ENCODE measurements around the gene COL1A1.

The COL1A1 gene

DNA sequence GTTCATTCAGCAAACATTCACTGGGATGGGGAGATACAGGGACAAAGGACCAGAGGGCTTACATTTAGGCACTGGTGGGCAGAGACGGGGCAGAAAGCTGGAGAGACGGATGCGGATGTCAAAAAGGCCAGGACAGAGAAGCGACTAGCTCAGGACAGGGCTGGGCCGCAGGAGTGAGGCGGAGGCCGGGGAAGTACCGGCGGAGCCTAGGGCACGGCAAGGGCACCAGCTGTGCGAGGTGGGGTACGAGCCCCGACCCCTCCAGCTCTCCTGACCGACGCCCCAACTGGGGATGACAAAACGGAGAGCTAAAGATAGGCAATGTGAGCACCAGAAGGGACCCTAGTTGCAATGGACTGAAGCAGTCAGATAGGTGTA lies 39.5 kb downstream of the COL1A1 start:
- no peaks in the 10 kb centered on the region for H3K36me3 ChIP-seq (ENCODE audit: control insufficient read depth, insufficient read depth, low read length)
- peak overlapping the region; percentile 37 for H3K4me2 ChIP-seq (ENCODE audit: low read length)
- H3K4me3 ChIP-seq (ENCODE audit: low read depth, low read length): no peak overlapping the region
- TF ChIP-seq, protein P1, sequence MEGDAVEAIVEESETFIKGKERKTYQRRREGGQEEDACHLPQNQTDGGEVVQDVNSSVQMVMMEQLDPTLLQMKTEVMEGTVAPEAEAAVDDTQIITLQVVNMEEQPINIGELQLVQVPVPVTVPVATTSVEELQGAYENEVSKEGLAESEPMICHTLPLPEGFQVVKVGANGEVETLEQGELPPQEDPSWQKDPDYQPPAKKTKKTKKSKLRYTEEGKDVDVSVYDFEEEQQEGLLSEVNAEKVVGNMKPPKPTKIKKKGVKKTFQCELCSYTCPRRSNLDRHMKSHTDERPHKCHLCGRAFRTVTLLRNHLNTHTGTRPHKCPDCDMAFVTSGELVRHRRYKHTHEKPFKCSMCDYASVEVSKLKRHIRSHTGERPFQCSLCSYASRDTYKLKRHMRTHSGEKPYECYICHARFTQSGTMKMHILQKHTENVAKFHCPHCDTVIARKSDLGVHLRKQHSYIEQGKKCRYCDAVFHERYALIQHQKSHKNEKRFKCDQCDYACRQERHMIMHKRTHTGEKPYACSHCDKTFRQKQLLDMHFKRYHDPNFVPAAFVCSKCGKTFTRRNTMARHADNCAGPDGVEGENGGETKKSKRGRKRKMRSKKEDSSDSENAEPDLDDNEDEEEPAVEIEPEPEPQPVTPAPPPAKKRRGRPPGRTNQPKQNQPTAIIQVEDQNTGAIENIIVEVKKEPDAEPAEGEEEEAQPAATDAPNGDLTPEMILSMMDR (IDR thresholded peaks at IDR 0.05): no peak
- H3K9me3 ChIP-seq (ENCODE audit: control insufficient read depth, low read length): no peaks in the 10 kb centered on the region
- no peaks in the 10 kb centered on the region for H3K79me2 ChIP-seq
- no peaks in the 10 kb centered on the region for H3K27me3 ChIP-seq (ENCODE audit: control insufficient read depth, insufficient read depth, low read length)
- no peak overlapping the region for H3K9ac ChIP-seq
- peak overlapping the region; percentile 63 for H2AFZ ChIP-seq
- H3K27ac ChIP-seq: no peak overlapping the region
- peaks cover 5% of the 10 kb centered on the region for H3K4me1 ChIP-seq

DNA sequence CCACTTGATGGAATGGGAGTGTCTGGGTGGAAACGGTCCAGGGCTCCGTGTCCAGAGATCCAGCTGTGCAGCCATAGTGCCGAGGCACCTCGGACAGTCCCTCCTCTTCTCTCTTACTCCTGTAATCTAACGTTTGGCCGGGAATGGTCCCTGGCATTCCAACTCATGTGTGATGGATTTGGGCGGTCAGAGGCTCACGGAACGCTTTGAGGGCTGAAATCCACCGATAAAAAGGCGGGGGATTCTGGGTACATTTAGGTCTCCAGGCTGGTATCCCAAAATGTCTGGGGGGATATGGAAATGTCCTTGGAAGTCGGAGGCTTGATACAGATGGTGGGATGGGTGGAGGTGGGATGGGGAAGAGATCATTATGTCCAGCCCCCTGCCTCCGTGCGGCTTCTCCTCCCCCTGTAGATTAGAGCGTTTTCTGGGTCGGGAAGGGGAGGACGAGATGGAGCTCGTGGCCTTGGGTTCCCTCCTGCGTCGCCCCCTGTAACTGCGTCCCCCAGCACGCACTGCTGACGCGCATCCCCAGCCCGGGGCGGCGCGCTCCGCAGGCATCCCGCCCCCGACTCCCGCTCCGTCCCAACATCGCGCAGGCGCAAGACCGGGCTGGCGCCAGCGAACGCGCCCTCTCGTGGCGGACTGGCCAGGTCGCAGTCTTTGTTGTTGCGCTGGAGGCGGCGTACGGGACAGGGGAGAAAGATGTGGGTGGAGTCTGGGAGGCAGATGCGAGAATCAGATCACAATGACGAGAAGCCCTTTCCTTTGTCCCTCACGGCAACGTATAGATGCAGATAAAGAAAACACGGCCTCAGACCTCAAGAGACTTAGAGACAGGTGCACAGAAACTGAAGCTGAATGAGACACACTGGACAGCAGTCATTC lies 40.2 kb downstream of the COL1A1 start:
- Histone ChIP-seq H3K79me2 (no peaks in the 10 kb centered on the region), H3K27me3 (ENCODE audit: control insufficient read depth, insufficient read depth, low read length) (no peaks in the 10 kb centered on the region), H3K4me2 (ENCODE audit: low read length) (peak overlapping the region; percentile 92), H3K36me3 (ENCODE audit: control insufficient read depth, insufficient read depth, low read length) (no peaks in the 10 kb centered on the region), H3K9ac (no peak overlapping the region), H3K9me3 (ENCODE audit: control insufficient read depth, low read length) (no peaks in the 10 kb centered on the region), H3K27ac (no peak overlapping the region), H2AFZ (peak overlapping the region; percentile 63), H3K4me3 (ENCODE audit: low read depth, low read length) (peak overlapping the region; percentile 70), H3K4me1 (peaks cover 5% of the 10 kb centered on the region)
- TF ChIP-seq, protein P1 (IDR thresholded peaks at IDR 0.05): peak; percentile 93

DNA sequence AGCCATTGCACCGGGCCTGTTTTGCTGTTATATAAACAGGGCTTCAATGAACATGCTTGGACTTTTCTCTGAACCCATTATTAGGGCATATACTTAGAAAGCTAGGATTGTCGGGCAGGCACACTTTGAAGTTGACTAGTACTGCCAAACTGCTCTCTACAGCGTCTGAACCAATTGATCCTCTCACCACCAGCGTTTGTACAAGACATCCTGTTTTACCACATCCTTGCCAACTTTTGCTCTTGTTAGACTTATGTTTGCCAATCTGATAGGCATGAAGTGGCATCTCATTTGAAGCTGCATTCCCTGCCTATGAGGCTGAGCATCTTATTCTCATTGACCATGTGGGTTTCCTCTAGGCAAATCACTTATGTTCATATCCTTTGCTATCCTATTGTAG lies 43.5 kb downstream of the COL1A1 start:
- H3K9ac ChIP-seq: no peak overlapping the region
- no peaks in the 10 kb centered on the region for H3K36me3 ChIP-seq (ENCODE audit: control insufficient read depth, insufficient read depth, low read length)
- no peak overlapping the region for H3K4me2 ChIP-seq (ENCODE audit: low read length)
- no peaks in the 10 kb centered on the region for H3K79me2 ChIP-seq
- no peak overlapping the region for H3K4me3 ChIP-seq (ENCODE audit: low read depth, low read length)
- no peak overlapping the region for H3K27ac ChIP-seq
- H3K27me3 ChIP-seq (ENCODE audit: control insufficient read depth, insufficient read depth, low read length): no peaks in the 10 kb centered on the region
- H3K4me1 ChIP-seq: peaks cover 12% of the 10 kb centered on the region
- no peaks in the 10 kb centered on the region for H3K9me3 ChIP-seq (ENCODE audit: control insufficient read depth, low read length)
- TF ChIP-seq, protein P1 (IDR thresholded peaks at IDR 0.05): no peak
- peak overlapping the region; percentile 19 for H2AFZ ChIP-seq

DNA sequence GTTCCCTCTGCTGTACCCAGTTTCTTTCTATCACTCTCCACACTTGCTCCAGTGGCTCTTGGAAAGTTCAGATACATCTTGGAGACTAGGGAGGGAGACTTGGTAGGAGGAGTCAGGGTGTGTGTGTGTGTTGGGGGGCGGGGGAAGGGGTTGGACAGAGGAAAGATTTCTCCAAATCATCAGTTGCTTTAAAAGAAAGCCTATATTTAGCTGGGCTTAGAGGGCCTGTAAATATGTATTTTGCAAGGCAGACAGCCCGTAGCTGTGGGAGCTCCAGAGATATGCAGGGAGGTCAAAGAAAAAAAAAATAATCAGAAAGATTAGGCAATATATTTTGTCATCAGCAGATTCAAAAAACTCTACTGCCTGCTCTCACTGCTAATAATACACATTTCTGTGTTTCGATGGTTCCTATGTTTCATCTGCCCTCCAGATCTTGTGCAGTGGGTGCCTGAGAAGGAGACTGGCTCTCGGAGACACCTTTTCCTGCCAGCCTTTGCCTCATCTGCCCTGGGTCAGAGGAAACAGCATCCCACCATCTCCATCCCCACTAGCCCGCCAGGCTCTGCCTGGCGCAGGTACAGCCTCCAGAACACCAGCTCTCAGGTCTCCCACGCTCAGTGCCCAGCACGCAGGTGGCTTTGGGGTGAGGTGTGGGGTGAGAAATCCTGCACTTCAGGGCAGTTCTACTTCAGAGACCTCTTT lies 46.2 kb downstream of the COL1A1 start:
- H3K36me3 ChIP-seq (ENCODE audit: control insufficient read depth, insufficient read depth, low read length): no peaks in the 10 kb centered on the region
- peaks cover 16% of the 10 kb centered on the region for H3K4me1 ChIP-seq
- H3K9ac ChIP-seq: no peak overlapping the region
- H3K9me3 ChIP-seq (ENCODE audit: control insufficient read depth, low read length): no peaks in the 10 kb centered on the region
- H2AFZ ChIP-seq: no peak overlapping the region
- H3K4me2 ChIP-seq (ENCODE audit: low read length): no peak overlapping the region
- H3K27ac ChIP-seq: no peak overlapping the region
- TF ChIP-seq, protein P1 (IDR thresholded peaks at IDR 0.05): no peak
- no peaks in the 10 kb centered on the region for H3K27me3 ChIP-seq (ENCODE audit: control insufficient read depth, insufficient read depth, low read length)
- no peak overlapping the region for H3K4me3 ChIP-seq (ENCODE audit: low read depth, low read length)
- no peaks in the 10 kb centered on the region for H3K79me2 ChIP-seq

All from parathyroid adenoma (tissue), 2 donors.